OCI-LY1 (cell line): ENCODE measurements around the gene CSH2.

ENCODE experiments used
- H2AFZ ChIP-seq: fragments of 200-600 bp; sonication (generic), shearing (Covaris generic); 2 replicates; pipeline ENCODE4 v1.6.0; 2014; ENCODE audit warnings: antibody characterized with exemption, mild to moderate bottlenecking, low read length
- H3F3A ChIP-seq: fragments of 200-600 bp; sonication (generic), shearing (Covaris generic); 2 replicates; pipeline ENCODE4 v1.6.0; 2014; ENCODE audit warnings: mild to moderate bottlenecking, antibody characterized with exemption, low read length, moderate library complexity; ENCODE audit not compliant: insufficient read depth
- H3K27ac ChIP-seq: fragments of 200-600 bp; sonication (generic); 2 replicates; pipeline ENCODE4 v1.5.1; 2014; ENCODE audit warnings: low read length, mixed run types, mild to moderate bottlenecking, low read depth; ENCODE audit not compliant: poor library complexity, severe bottlenecking
- H3K27me3 ChIP-seq: fragments of 200-600 bp; sonication (generic); 2 replicates; pipeline ENCODE4 v1.6.0; 2014; ENCODE audit warnings: antibody characterized with exemption, mild to moderate bottlenecking, low read length, moderate library complexity; ENCODE audit not compliant: insufficient read depth
- H3K36me3 ChIP-seq: fragments of 200-600 bp; sonication (generic); 2 replicates; pipeline ENCODE4 v1.6.1; 2014; ENCODE audit warnings: mild to moderate bottlenecking, antibody characterized with exemption, low read length, moderate library complexity, mixed read lengths; ENCODE audit not compliant: insufficient read depth
- H3K4me1 ChIP-seq: fragments of 200-600 bp; sonication (generic); 2 replicates; pipeline ENCODE4 v1.5.1; 2014; ENCODE audit warnings: mild to moderate bottlenecking, low read length, moderate library complexity; ENCODE audit not compliant: insufficient read depth, severe bottlenecking
- H3K4me2 ChIP-seq: fragments of 200-600 bp; sonication (generic), shearing (Covaris generic); 2 replicates; pipeline ENCODE4 v1.6.1; 2014; ENCODE audit warnings: low read length
- H3K4me3 ChIP-seq: fragments of 200-600 bp; sonication (generic); 2 replicates; pipeline ENCODE4 v1.5.1; 2014; ENCODE audit warnings: low read length, low read depth, mild to moderate bottlenecking, mixed read lengths; ENCODE audit not compliant: poor library complexity, severe bottlenecking
- H3K79me2 ChIP-seq: fragments of 200-600 bp; shearing (Covaris generic); 2 replicates; pipeline ENCODE4 v1.6.1; 2016; ENCODE audit warnings: mixed run types, low read length, mixed read lengths; ENCODE audit not compliant: insufficient read depth
- H3K9ac ChIP-seq: fragments of 200-600 bp; sonication (generic), shearing (Covaris generic); 2 replicates; pipeline ENCODE4 v1.6.1; 2014; ENCODE audit warnings: mild to moderate bottlenecking, low read length, mixed read lengths
- H3K9me2 ChIP-seq: fragments of 200-600 bp; sonication (generic), shearing (Covaris generic); 2 replicates; pipeline ENCODE4 v1.6.1; 2014; ENCODE audit warnings: low read depth, mild to moderate bottlenecking, low read length, mixed read lengths
- H3K9me3 ChIP-seq: fragments of 200-600 bp; shearing (Covaris generic); 2 replicates; pipeline ENCODE4 v1.6.1; 2014; ENCODE audit warnings: low read length, mixed read lengths
- H4K20me1 ChIP-seq: fragments of 200-600 bp; sonication (generic), shearing (Covaris generic); 2 replicates; pipeline ENCODE4 v1.6.0; 2016; ENCODE audit warnings: mild to moderate bottlenecking, low read length; ENCODE audit not compliant: insufficient read depth
- EZH2 ChIP-seq: fragments of 200-600 bp; sonication (generic), shearing (Covaris generic); IDR thresholded peaks from 2 replicates; pipeline ENCODE4 v1.8.0; 2017; ENCODE audit warnings: borderline replicate concordance, mixed run types, mild to moderate bottlenecking, antibody characterized with exemption, low read length, moderate library complexity, mixed read lengths
- TF ChIP-seq, protein P1 (sequence below): fragments of 200-600 bp; sonication (generic), shearing (Covaris generic); IDR thresholded peaks from 2 replicates; pipeline ENCODE4 v1.5.1; 2017; ENCODE audit warnings: mild to moderate bottlenecking, antibody characterized with exemption, low read length, moderate library complexity, mixed read lengths

CSH2 gene

DNA sequence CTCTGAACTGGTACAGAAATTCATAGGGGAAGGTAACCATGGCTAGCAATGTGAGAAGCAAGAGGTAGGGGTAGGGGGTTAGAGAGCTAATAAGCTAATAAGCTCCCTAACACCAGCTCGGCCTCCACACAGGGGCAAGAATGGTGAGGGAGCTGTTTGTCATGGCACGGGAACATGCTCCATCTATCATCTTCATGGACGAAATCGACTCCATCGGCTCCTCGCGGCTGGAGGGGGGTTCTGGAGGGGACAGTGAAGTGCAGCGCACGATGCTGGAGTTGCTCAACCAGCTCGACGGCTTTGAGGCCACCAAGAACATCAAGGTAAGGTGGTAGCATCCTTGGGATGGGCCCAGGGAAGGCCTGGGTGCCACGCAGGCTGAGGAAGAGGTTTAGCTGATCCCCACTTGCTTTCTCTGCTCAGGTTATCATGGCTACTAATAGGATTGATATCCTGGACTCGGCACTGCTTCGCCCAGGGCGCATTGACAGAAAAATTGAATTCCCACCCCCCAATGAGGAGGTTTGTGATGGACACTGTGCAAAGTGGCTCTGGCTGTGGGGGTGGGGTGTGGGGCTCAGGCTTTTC is 42.5 kb downstream of the CSH2 start:
- H3K4me3 ChIP-seq = no peak overlapping the region
- no peaks in the 10 kb centered on the region for H3K27me3 ChIP-seq
- no peak overlapping the region for H3K4me2 ChIP-seq
- H4K20me1 ChIP-seq = no peaks in the 10 kb centered on the region
- TF ChIP-seq EZH2 = no peak
- TF ChIP-seq, protein P1, sequence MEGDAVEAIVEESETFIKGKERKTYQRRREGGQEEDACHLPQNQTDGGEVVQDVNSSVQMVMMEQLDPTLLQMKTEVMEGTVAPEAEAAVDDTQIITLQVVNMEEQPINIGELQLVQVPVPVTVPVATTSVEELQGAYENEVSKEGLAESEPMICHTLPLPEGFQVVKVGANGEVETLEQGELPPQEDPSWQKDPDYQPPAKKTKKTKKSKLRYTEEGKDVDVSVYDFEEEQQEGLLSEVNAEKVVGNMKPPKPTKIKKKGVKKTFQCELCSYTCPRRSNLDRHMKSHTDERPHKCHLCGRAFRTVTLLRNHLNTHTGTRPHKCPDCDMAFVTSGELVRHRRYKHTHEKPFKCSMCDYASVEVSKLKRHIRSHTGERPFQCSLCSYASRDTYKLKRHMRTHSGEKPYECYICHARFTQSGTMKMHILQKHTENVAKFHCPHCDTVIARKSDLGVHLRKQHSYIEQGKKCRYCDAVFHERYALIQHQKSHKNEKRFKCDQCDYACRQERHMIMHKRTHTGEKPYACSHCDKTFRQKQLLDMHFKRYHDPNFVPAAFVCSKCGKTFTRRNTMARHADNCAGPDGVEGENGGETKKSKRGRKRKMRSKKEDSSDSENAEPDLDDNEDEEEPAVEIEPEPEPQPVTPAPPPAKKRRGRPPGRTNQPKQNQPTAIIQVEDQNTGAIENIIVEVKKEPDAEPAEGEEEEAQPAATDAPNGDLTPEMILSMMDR = no peak
- no peaks in the 10 kb centered on the region for H3F3A ChIP-seq
- peaks cover 18% of the 10 kb centered on the region for H3K4me1 ChIP-seq
- H3K36me3 ChIP-seq = peaks cover 73% of the 10 kb centered on the region
- no peaks in the 10 kb centered on the region for H3K9me3 ChIP-seq
- no peaks in the 10 kb centered on the region for H3K9me2 ChIP-seq
- H3K27ac ChIP-seq = no peak overlapping the region
- no peak overlapping the region for H3K9ac ChIP-seq
- H3K79me2 ChIP-seq = peaks cover 21% of the 10 kb centered on the region
- H2AFZ ChIP-seq = no peak overlapping the region

DNA sequence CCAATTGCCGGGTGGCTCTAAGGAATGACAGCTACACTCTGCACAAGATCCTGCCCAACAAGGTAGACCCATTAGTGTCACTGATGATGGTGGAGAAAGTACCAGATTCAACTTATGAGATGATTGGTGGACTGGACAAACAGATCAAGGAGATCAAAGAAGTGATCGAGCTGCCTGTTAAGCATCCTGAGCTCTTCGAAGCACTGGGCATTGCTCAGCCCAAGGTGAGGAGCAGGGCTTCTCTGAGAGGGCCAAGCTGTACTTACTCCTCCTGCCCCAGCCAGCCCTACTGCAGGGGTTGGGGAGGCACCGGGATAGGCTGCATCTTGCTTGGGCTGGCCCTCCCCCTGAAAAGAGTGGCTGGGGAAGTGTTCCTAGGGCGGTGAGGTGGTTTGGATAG is 43.2 kb downstream of the CSH2 start:
- Histone ChIP-seq H3K9me2 (no peaks in the 10 kb centered on the region), H3F3A (no peaks in the 10 kb centered on the region), H3K4me3 (no peak overlapping the region), H2AFZ (no peak overlapping the region), H3K4me1 (peaks cover 24% of the 10 kb centered on the region), H3K27ac (no peak overlapping the region), H3K36me3 (peaks cover 73% of the 10 kb centered on the region), H3K79me2 (peaks cover 23% of the 10 kb centered on the region), H3K9me3 (no peaks in the 10 kb centered on the region), H4K20me1 (no peaks in the 10 kb centered on the region), H3K27me3 (no peaks in the 10 kb centered on the region), H3K9ac (no peak overlapping the region), H3K4me2 (no peak overlapping the region)
- TF ChIP-seq, protein P1 = no peak

DNA sequence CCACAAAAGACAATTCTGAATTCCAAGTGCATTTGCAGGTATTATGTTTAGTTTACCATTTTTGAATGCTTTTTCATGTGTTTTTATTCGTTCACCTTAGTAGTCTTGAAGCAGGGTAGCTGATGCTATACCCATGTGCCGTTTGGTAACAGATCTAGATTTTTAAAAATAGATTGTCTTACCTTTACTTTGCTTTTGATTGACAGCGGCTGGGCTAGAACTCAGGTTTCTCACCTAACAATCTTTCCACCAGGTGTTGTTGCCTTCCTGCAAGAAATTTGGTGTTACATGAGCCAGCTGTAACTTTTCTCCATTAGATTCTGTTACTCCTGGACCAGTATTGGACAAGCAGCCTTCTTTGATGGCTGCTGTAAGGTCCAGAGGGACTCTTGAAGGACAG is 44.5 kb downstream of the CSH2 start:
- Histone ChIP-seq H3K79me2 (peaks cover 23% of the 10 kb centered on the region), H3K36me3 (peaks cover 75% of the 10 kb centered on the region), H3K9me3 (no peaks in the 10 kb centered on the region), H3K4me2 (peak overlapping the region; percentile 94), H3K4me1 (peaks cover 24% of the 10 kb centered on the region), H3F3A (no peaks in the 10 kb centered on the region), H4K20me1 (no peaks in the 10 kb centered on the region), H3K27ac (no peak overlapping the region), H3K9ac (peak overlapping the region; percentile 96), H3K9me2 (no peaks in the 10 kb centered on the region), H2AFZ (no peak overlapping the region), H3K27me3 (no peaks in the 10 kb centered on the region), H3K4me3 (peak overlapping the region; percentile 91)
- no peak for TF ChIP-seq EZH2
- TF ChIP-seq, protein P1 = no peak
